NCI-H446 (cell line): ENCODE data around the gene TTR.

ENCODE experiments used
- DNase-seq, 2 experiments: peaks; one replicate each; lab custom pipeline; 2025; lab: John Stamatoyannopoulos, UW

TTR gene

DNA sequence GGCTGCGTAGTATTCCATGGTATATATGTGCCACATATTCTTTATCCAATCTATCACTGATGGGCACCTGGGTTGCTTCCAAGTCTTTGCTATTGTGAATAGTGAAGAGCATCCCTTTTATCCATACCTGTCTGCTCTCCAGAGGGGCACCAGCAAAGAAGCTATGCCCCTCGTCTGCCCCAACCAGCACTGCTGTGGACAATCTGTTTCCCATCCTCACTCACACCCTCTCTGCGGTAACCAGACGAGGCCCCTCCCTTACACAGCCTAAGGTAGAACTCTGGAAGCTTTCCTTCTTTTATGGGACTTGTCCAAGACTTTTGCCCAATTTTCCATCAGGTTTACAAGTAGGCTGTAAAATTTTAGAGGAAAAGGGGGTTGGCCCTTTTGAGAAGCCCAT is 24.9 kb downstream of the TTR start:
- no peak for DNase-seq

DNA sequence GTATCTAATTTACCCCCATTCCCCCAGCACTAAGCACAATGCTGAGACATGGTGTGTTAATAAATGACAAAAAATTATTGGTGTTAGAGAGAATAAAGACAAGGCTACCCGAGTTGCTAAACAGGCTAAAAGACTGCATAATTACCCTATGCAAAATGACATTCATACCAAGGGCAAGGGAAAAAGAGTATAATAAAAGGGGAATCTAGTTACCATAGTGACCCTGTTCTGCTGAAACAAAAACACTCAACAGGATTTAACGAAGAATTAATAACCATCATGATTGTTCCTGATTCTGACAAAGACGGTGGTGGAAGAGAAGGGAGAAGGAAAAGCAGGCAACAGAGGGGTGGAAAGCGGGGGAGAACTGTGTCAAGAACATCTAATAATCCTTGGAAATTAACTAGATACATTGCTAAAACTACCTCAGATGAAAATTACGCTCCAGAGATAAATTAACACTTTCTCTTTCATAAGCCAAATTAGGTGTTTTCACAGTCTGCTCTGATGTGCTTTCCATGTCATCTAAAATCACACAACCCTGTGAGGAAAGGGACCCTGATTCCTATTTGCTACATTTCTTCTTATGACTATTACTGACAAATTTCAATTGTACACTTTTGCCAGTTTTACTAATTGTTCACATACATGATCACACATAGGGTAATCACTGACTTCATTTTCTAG is 25.5 kb downstream of the TTR start:
- DNase-seq, result no peak

GRCh38 chr18:31618801-31619200 is 27.1 kb downstream of the TTR start:
- no peak for DNase-seq

GRCh38 chr18:31619291-31619690 is 27.6 kb downstream of the TTR start:
- DNase-seq, result no peak

DNA sequence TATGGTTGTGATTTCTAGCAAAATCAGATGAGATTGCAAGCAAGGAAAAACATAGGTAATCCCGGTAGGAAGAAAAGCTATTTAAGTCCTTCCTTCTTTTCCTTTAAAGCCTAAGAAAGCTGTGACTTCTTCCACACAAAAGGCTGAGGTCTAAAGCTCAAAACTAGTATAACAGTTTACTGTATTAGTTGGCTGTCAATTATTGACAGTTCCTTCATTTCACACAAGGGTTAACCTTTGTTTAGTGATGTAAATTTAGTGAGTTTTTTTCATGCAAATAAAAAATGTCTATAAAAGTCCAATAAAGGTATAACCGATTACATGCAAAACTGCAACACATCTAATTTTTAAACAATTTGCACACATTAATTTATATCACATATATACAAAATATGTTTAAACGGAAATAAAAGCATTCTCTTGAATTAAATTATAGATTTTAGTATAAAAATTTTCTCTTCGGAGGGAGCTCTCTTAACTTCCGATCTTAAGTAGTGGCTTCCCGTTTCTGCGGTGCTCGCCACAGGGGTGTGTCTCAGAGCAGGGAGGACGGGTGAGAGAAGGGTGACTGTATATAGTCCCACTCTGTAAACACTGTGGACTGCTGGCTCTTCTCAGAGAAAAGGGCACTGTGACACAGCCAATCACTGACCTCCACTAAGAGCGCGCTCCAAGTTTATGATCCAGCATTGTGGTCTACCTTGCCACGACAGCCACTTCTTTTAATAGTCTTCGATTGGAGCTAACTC is 33.4 kb downstream of the TTR start:
- no peak for DNase-seq

GRCh38 chr18:31626409-31626808 is 34.7 kb downstream of the TTR start:
- no peak for DNase-seq

GRCh38 chr18:31630549-31630948 is 38.9 kb downstream of the TTR start:
- no peak for DNase-seq

DNA sequence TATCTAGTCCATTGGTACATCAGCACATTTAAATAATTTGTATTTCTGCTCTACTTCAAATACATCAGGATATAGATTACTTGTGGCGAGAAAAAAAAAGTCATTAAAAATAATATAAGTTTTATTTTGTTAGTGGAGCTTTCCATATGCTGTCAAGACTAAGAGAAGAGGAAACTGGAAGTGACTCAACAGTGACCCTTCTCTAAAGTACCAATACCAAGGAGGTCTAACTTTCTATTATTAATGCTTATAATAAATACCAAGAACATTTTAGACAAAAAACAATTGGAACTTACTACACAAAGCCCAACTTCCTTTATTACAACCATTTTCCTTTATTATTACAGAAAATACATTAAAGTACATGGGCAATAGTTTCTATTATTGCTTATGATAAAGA is 39.8 kb downstream of the TTR start:
- DNase-seq, result no peak

DNA sequence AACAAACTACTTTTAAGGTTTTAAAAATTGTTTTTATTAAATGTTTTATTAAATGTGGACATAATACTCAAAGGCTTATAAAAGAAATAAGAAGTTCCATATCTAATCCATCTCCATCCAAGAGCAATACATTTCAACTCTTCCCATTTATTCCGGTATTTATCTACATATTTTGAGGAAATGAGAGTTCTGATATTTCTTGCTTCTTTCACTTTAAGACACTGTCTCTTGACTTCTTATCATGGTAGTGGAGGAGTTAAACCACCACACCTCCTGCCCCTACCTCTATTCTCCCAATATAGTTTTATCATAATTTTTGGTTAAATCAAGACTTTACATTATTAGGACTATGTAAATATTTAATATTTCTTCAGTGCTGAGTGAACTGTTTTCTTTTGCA is 40.7 kb downstream of the TTR start:
- DNase-seq, result no peak

- no peak for DNase-seq
These were observed 42.0 kb downstream of the TTR start for GRCh38 chr18:31633392-31634330.

- no peak for DNase-seq
These were observed 42.6 kb downstream of the TTR start for GRCh38 chr18:31634331-31634713.

DNA sequence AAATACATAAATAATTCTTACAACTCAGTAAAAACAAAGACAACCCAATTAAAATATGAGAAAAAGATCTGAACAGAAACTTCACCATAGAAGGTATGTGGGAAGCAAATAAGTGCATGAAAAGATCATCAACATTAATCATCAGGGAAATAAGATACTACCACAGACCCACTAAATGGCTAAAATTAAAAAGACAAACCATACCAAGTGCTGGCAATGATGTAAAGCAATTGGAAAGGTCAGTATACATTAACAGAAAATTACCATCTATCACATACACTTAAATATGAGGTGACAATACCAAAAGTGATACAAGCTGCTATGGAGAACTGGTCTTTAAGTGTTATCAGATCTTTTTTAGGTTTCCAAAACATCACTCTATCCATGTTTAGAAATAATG is 44.7 kb downstream of the TTR start:
- DNase-seq, result no peak

GRCh38 chr18:31637445-31637844 is 45.8 kb downstream of the TTR start:
- no peak for DNase-seq

DNA sequence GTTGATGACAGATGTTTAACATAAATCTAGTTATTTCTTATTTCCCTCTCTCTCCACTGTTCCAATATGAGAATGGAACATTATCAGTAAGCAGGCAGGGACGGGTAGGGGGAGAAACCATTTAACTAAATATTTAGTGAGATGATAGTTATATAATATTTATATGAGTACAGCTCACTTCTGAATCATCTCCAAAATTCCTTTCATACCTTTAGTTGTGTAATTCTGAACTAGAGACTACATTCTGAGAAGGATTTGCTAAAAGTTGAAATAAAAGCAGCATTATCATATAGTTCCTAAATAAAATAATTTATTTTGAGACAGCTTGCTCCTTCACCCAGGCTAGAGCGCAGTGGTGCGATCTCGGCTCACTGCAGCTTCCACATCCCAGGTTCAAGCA is 51.3 kb downstream of the TTR start:
- no peak for DNase-seq

DNA sequence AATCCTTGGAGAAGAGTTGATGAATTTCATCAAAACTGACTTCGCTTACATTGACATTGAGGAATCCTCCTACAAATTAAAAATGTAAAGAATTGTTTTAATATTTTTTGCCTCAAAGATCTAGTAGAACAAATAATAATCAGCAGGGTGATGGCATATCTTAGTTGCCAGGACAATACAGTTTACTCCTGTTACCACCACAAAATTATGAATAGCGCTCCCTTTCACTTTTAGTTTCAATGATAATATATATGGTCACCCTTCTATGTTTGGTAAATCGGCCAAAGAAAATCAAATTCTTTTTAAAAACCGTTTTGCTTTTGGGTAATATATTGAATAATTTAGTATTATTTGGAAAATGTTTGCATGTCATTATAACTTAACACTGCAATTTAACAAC is 53.7 kb downstream of the TTR start:
- no peak for DNase-seq

- no peak for DNase-seq
These were observed 54.9 kb downstream of the TTR start for GRCh38 chr18:31646332-31647126.

DNA sequence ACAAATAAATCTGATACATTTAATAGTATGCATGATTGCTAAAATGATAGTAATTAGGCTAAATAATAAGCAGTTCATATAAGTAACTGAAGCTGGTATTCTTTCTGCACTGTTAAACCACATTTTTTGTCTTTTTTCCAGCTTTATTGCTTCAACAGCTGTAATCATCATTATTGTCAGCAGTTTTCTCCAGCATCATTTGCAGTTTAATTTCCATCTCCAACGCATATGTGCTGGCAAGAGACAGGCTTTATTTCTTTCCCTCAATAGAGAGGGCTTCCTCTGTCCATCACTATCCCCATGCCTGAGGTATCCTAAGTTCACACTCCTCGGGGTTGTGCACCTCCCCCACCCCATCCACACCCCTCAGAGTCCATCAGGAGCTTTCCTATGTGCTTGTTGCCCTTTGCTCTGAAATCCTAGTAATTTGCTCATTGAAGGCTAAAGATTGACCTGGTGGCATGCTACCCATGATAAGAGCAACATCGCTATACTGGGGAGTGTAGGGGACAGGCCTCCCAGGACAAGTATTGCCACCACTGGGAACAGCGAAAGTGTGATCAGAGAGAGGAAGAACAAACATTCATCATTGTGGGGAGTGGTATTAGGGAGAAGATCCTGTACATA is 55.6 kb downstream of the TTR start:
- no peak for DNase-seq
